ENCODE measurements around the gene OR8K1. TPM values are rescaled to one million over a fixed set of nuclear protein-coding genes. Genes with fewer than 3 reads are reported as not detected.

OR8K1 gene
- not detected in 2 replicates for total RNA-seq

DNA sequence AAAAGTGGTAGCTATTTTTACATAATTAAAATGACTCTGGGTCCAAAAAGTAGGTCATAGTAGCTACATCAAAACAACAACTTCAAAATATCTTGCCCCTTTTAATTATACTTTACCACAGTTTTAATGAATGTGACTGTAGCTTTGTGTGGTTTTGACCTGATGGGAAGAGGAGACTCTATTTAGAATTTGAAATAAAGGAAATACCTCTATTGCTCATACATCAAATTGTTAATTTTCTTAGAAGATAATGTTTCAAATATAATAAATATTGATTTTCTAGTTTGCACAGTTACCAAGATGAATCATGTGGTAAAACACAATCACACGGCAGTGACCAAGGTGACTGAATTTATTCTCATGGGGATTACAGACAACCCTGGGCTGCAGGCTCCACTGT lies at the start of gene OR8K1:
Gene OR8K1, plus strand, starts transcription at position 301 of the 400 bp plus-strand sequence. Its CDS starts 0 bp downstream, at position 301.

GRCh38 chr11:56314844-56315243 lies 31.0 kb upstream of the OR8K1 start, which contains the start of gene OR8K3:
Gene OR8K3, plus strand, starts transcription at chr11:56315144. Its CDS starts 3,163 bp downstream, at chr11:56318307.

DNA sequence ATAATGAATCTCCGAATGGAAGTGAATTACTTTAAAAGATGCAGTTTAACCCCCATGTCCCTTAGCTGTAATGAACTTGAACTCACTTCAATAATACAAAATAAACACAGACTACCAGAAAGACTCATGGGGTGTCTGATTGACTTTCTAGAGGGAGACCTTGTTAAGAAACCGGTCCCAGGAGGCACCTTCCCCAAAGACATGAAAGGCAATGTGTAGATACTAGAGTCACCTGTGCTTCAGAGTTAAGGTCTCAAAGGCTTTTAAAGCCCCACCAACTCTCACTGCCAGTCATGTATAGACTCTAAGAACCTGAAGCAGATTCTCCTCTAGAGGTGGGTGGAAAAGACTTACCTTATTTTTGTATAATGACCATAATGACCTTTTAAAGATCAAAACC lies 8.2 kb downstream of the OR8K1 start, which contains the start of gene OR8J1:
Gene OR8J1, plus strand, starts transcription at position 301 of the 400 bp plus-strand sequence. CDS start 5,956 bp downstream, outside the sequence.

GRCh38 chr11:56375324-56375723 lies 29.5 kb downstream of the OR8K1 start, which contains the start of gene OR8U1:
Gene OR8U1, plus strand, starts transcription at chr11:56375624. Its CDS starts 0 bp downstream, at chr11:56375624.

Other genes with a start within 250 kb of the OR8K1 start
- not detected in 2 replicates for gene OR8H2, start 242.4 kb upstream of the OR8K1 start, total RNA-seq
- not detected in 2 replicates for gene OR8H3, start 223.7 kb upstream of the OR8K1 start, total RNA-seq
- gene OR8J3, start 205.8 kb upstream of the OR8K1 start, total RNA-seq = not detected in 2 replicates
- not detected in 2 replicates for gene OR8K5, start 185.7 kb upstream of the OR8K1 start, total RNA-seq
- gene OR5J2, start 169.4 kb upstream of the OR8K1 start, total RNA-seq = not detected in 2 replicates
- not detected in 2 replicates for gene OR5T2, start 111.8 kb upstream of the OR8K1 start, total RNA-seq
- gene OR5T3, start 93.8 kb upstream of the OR8K1 start, total RNA-seq = not detected in 2 replicates
- gene OR5T1, start 71.9 kb upstream of the OR8K1 start, total RNA-seq = not detected in 2 replicates
- gene OR8H1, start 53.8 kb upstream of the OR8K1 start, total RNA-seq = not detected in 2 replicates
- gene OR8K3, start 30.9 kb upstream of the OR8K1 start, total RNA-seq = not detected in 2 replicates
- not detected in 2 replicates for gene OR8J1, start 8.3 kb downstream of the OR8K1 start, total RNA-seq
- gene OR8U1, start 29.6 kb downstream of the OR8K1 start, total RNA-seq = not detected in 2 replicates
- gene OR5AL1, start 66.7 kb downstream of the OR8K1 start, total RNA-seq = not detected in 2 replicates
- gene OR5M3, start 127.3 kb downstream of the OR8K1 start, total RNA-seq = not detected in 2 replicates
- not detected in 2 replicates for gene OR5M8, start 145.3 kb downstream of the OR8K1 start, total RNA-seq
- not detected in 2 replicates for gene OR5M11, start 197.2 kb downstream of the OR8K1 start, total RNA-seq
- gene OR5M10, start 231.7 kb downstream of the OR8K1 start, total RNA-seq = not detected in 2 replicates